ACC112 (cell line): ENCODE measurements around the gene KLHDC8B.
"Not testable (repeated sequence)": the region's sequence is repeated elsewhere in the genome, so short reads cannot be mapped to it uniquely, and the experiment has no call there.

ENCODE experiments used
- H2AFZ ChIP-seq: fragments of 200-600 bp; sonication (generic); one replicate; pipeline ENCODE4 v1.6.0; 2017; ENCODE audit warnings: antibody characterized with exemption, low read length; ENCODE audit not compliant: unreplicated experiment
- H3K27ac ChIP-seq: fragments of 200-600 bp; sonication (generic); 2 replicates; pipeline ENCODE4 v1.5.1; 2014; ENCODE audit warnings: low read depth, mild to moderate bottlenecking, antibody characterized with exemption, low read length, moderate library complexity
- H3K27me3 ChIP-seq: fragments of 200-600 bp; sonication (generic); 2 replicates; pipeline ENCODE4 v1.6.1; 2014; ENCODE audit warnings: mild to moderate bottlenecking, antibody characterized with exemption, low read length, moderate library complexity, mixed read lengths; ENCODE audit not compliant: insufficient read depth
- H3K36me3 ChIP-seq: fragments of 200-600 bp; sonication (generic); 2 replicates; pipeline ENCODE4 v1.6.1; 2016; ENCODE audit warnings: mild to moderate bottlenecking, antibody characterized with exemption, low read length, moderate library complexity, mixed read lengths; ENCODE audit not compliant: insufficient read depth
- H3K4me1 ChIP-seq: fragments of 200-600 bp; sonication (generic); one replicate; pipeline ENCODE4 v1.6.1; 2016; ENCODE audit warnings: low read length, mixed read lengths; ENCODE audit not compliant: insufficient read depth, unreplicated experiment, control insufficient read depth
- H3K4me3 ChIP-seq: fragments of 200-600 bp; sonication (generic); 2 replicates; pipeline ENCODE4 v1.5.1; 2014; ENCODE audit warnings: mild to moderate bottlenecking, low read depth, low read length
- H3K79me2 ChIP-seq: fragments of 200-600 bp; sonication (generic); one replicate; pipeline ENCODE4 v1.6.0; 2016; ENCODE audit warnings: low read length; ENCODE audit not compliant: control insufficient read depth, unreplicated experiment, insufficient read depth

KLHDC8B gene

GRCh38 chr3:49183873-49184272, 12.5 kb downstream of the KLHDC8B start:
- no peak overlapping the region for H3K4me3 ChIP-seq
- H3K27ac ChIP-seq: no peak overlapping the region
- no peaks in the 10 kb centered on the region for H3K79me2 ChIP-seq
- no peaks in the 10 kb centered on the region for H3K27me3 ChIP-seq
- H3K36me3 ChIP-seq: no peaks in the 10 kb centered on the region
- H3K4me1 ChIP-seq: no peaks in the 10 kb centered on the region
- H2AFZ ChIP-seq: no peak overlapping the region

DNA sequence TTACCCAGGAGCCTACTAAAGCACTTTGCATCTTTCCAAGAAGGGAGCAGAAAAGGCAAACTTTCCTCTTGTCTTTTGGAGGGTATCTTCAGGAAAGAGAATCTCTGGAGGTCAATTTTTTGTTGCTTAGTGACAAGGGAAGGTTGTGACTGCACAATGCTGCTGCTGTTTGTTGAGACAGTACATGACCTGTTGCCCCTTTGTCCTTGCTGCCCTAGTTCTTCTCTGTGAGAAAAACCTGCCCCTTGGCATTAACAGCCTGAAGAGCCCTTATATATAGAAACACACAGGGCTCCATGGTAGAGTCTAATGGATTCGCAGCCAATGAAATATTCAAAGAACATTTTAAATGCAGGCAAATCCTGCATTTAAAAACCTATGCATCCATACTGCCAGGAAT, 20.3 kb downstream of the KLHDC8B start:
- Histone ChIP-seq H3K79me2 (no peaks in the 10 kb centered on the region), H3K36me3 (no peaks in the 10 kb centered on the region), H3K27ac (no peak overlapping the region), H2AFZ (no peak overlapping the region), H3K4me1 (no peaks in the 10 kb centered on the region), H3K4me3 (no peak overlapping the region), H3K27me3 (no peaks in the 10 kb centered on the region; the same call in 1 of the 2 replicates)

DNA sequence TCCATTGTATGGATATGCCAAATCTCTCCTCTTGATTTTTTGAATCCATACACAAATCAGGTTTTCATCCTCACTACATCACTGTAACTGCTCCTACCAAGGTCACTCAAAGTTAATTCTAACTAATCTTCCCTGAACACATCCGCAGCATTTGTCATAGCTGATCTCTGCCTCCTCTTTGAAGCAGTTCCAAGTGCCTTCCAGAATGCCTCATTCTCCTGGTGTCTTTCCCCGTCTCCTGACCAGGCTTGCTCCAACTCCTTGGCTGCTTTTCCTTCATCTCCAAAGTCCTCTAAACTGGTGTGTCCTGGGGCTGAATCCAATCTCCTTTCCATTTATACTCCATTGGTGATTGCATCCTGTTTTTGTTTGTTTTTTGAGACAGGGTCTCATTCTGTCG, 26.8 kb downstream of the KLHDC8B start:
- H3K79me2 ChIP-seq: peaks cover 19% of the 10 kb centered on the region
- no peak overlapping the region for H3K4me3 ChIP-seq
- no peaks in the 10 kb centered on the region for H3K36me3 ChIP-seq

DNA sequence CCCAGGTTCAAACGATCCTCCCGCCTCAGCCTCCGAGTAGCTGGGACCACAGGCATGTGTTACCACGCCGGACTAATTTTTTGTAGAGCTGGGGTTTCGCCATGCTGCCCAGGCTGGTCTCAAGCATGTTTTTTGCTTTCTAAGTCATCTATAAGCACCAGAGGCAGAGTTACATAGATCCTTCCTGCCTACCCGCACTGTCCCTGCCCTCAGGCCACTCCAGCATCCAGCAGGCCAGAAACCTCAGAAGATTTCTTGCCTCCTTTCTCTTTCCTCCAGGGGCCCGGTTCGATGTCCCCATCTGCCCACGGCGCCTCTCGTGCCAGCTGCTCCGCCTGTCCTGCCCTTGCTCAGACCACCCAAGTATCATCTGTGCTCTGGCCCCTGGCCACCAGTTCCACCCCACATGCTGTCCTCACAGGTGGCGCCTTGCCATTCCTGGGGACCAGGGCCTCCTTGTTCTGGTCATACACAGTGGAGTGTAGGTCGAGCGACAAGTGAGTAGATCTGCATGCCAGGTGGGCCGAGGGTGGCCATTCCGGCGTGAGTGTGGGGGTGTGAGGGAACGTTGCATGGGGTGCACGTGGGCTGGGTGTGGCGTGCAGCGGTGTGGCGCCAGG, 27.3 kb downstream of the KLHDC8B start:
- H2AFZ ChIP-seq: peak overlapping the region; percentile 60
- H3K79me2 ChIP-seq: peaks cover 19% of the 10 kb centered on the region
- H3K36me3 ChIP-seq: no peaks in the 10 kb centered on the region
- H3K27ac ChIP-seq: 0 out of 2 replicates have a peak overlapping the region, but pooled peaks have one; percentile 26
- no peaks in the 10 kb centered on the region for H3K27me3 ChIP-seq
- no peaks in the 10 kb centered on the region for H3K4me1 ChIP-seq
- peak overlapping the region; percentile 96 for H3K4me3 ChIP-seq

More for the DNA sequence above, 26.8 kb downstream of the KLHDC8B start:
- Histone ChIP-seq H3K4me1 (no peaks in the 10 kb centered on the region), H2AFZ (no peak overlapping the region), H3K27me3 (no peaks in the 10 kb centered on the region), H3K27ac (no peak overlapping the region)

- H3K4me3 ChIP-seq: peak overlapping the region; percentile 96
- no peaks in the 10 kb centered on the region for H3K36me3 ChIP-seq
- no peaks in the 10 kb centered on the region for H3K4me1 ChIP-seq
- H3K27me3 ChIP-seq: no peaks in the 10 kb centered on the region
- H2AFZ ChIP-seq: peak overlapping the region; percentile 60
- peak overlapping the region; percentile 59 for H3K27ac ChIP-seq
- H3K79me2 ChIP-seq: peaks cover 19% of the 10 kb centered on the region
Measured at GRCh38 chr3:49199239-49199899, 28.0 kb downstream of the KLHDC8B start.

DNA sequence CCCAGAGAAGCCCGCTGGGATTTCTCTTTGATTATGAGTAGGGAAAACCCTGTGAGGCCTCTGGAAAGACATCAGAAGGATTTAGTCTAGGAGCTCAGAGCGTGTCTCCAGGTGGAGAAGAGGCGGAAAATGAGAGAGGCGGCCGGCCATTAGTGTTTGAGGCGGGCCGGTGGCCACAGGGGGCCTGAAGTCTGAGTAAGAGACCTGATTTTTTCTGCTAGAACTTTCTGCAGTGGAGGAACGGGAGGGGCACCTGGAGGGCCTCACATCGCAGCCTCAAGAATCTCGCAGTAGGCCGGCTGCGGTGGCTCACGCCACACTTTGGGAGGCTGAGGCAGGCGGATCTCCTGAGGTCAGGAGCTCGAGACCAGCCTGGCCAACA, 28.5 kb downstream of the KLHDC8B start:
- Histone ChIP-seq H3K4me3 (peak overlapping the region; percentile 96), H3K79me2 (peaks cover 19% of the 10 kb centered on the region), H3K36me3 (no peaks in the 10 kb centered on the region), H3K4me1 (no peaks in the 10 kb centered on the region), H3K27me3 (no peaks in the 10 kb centered on the region), H2AFZ (no peak overlapping the region), H3K27ac (peak overlapping the region; percentile 59)

DNA sequence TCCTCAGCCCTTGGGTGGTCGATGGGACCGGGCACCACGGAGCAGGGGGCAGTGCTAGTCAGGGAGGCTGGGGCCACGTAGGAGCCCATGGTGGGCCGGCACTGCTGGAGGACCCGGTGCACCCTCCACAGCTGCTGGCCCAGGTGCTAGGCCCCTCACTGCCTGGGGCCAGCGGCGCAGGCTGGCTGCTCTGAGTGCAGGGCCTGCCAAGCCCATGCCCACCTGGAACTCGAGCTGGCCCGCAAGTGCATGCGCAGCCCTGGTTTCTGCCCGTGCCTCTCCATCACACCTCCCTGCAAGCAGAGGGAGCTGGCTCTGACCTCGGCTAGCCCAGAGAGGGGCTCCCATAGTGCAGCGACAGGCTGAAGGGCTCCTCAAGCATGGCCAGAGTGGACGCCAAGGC, 42.1 kb downstream of the KLHDC8B start:
- Histone ChIP-seq H3K79me2 (no peaks in the 10 kb centered on the region), H3K4me3 (no peak overlapping the region), H3K36me3 (peaks cover 18% of the 10 kb centered on the region; the same call in 1 of the 2 replicates), H3K4me1 (peaks cover 7% of the 10 kb centered on the region), H2AFZ (no peak overlapping the region), H3K27me3 (no peaks in the 10 kb centered on the region), H3K27ac (no peak overlapping the region)

DNA sequence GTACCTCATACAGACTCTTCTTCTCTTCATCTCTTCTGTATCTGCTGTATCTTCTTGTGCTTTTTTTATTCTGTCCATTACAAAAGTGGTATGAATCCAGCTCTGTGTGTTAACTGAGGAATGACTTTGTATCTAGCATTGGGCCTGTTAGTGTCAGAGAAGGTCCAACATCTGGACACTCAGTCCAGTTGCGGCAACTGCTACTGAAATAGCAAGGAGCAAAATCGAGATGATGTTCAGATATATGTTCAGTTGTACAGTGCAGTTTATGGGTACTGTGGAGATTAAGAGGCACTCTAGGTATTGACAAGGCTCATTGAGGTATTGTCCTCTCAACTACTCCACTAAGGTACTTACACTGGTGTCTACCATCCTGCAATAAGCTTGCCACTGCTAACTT, 42.6 kb downstream of the KLHDC8B start:
- H3K4me1 ChIP-seq: peaks cover 7% of the 10 kb centered on the region
- H3K4me3 ChIP-seq: no peak overlapping the region
- H3K79me2 ChIP-seq: no peaks in the 10 kb centered on the region
- peaks cover 18% of the 10 kb centered on the region; the same call in 1 of the 2 replicates for H3K36me3 ChIP-seq
- H2AFZ ChIP-seq: no peak overlapping the region
- H3K27me3 ChIP-seq: no peaks in the 10 kb centered on the region
- H3K27ac ChIP-seq: no peak overlapping the region

DNA sequence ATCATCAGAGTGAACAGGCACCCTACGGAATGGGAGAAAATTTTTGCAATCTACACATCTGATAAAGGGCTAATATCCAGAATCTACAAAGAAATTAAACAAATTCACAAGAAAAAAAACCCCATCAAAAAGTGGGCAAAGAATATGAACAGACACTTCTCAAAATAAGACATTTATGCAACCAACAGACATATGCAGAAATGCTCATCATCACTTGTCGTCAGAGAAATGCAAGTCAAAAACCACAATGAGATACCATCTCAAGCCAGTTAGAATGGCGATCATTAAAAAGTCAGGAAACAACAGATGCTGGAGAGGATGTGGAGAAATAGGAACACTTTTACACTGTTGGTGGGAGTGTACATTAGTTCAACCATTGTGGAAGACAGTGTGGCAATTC, 45.3 kb downstream of the KLHDC8B start:
- not testable (repeated sequence) for H2AFZ ChIP-seq, H3K27ac ChIP-seq, H3K4me1 ChIP-seq, H3K79me2 ChIP-seq, H3K27me3 ChIP-seq, H3K4me3 ChIP-seq
- H3K36me3 ChIP-seq: peaks cover 15% of the 10 kb centered on the region

DNA sequence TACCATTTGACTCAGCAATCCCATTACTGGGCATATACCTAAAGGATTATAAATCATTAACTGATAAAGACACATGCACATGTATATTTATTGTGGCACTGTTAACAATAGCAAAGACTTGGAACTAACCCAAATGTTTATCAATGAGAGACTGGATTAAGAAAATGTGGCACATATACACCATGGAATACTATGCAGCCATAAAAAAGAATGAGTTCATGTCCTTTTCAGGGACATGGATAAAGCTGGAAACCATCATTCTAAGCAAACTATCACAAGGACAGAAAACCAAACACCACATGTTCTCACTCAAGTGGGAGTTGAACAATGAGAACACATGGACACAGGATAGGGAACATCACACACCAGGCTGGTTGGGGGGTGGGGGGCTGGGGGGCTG, 45.7 kb downstream of the KLHDC8B start:
- H2AFZ ChIP-seq, H3K79me2 ChIP-seq, H3K4me1 ChIP-seq, H3K4me3 ChIP-seq, H3K27me3 ChIP-seq, H3K27ac ChIP-seq: not testable (repeated sequence)
- H3K36me3 ChIP-seq: peaks cover 15% of the 10 kb centered on the region
